Activated CD8-positive, alpha-beta memory T cell treated with anti-CD3 and anti-CD28 coated beads for 36 hours (primary cell): ENCODE data around the gene C2orf68. TPM values are rescaled to one million over a fixed set of nuclear protein-coding genes. Genes with fewer than 3 reads are reported as not detected.

ENCODE experiments used
- CTCF ChIA-PET: fragments of 350-600 bp; sonication (Branson Sonifier 250); formaldehyde crosslinking; loops from one replicate; lab custom pipeline; 2021; ENCODE audit warnings: antibody characterized with exemption; lab: Charles Lee
- POLR2A ChIA-PET: fragments of 350-600 bp; sonication (Branson Sonifier 250); formaldehyde crosslinking; loops from one replicate; lab custom pipeline; 2021; ENCODE audit warnings: antibody characterized with exemption; lab: Charles Lee
- total RNA-seq, 2 experiments: library from RNA; stranded (reverse); gene quantifications; one replicate each; pipeline ENCODE4 v1.2.3, GENCODE V29; 2021

The C2orf68 gene
- total RNA-seq, 2 experiments from 2014 or later: 23.7 to 27.0 TPM

DNA sequence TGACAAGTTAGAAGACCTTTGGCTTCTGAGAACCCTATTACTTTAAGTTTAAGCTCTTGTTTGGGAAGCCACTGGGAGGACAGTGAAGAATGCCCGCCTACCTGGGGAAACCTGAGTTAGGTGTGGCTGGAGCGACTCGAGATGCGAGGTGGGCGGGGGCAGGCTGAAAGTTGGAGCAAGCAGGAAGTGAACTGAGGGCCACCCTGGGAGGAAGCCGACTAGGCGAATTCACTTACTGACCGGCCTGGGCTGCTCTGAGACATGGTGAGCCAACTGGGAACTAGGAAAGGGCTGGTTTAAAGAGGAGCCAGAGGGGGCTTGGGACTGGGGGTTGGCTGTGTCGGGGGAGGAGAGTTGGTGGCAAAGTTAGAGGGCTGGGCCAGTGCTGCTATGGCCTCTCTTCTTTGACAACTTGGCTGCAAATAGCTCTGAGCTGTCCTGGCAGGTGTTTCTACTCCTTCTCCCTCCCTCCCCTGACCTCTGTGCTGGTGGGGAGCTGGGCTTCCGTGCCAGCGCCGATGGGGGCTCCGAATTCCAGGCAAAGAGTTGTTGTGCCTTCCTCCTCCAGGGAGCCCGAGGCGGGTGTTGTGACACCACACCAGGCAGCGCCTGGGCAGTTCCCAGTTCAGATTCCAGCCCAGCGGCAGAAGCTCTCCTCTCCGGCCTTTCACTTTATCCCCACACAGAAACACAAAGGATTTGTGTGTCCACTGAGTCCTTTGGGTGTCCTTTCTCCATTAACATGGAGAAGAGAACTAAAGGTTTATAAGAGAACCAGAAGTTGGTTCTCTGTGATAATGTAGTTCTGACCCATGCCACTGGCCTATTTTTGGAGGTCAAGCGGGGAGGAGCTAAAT, 34.3 kb downstream of the C2orf68 start, which contains the start of gene VAMP8:
VAMP8 (plus strand) TSS at position 201 of the 857 bp plus-strand sequence; CDS start at position 262, 61 bp downstream.
- CTCF ChIA-PET: interaction anchor here (0.6 to 2.5 kb wide), 5 partner anchors 10 to 470 kb away, joined by 3 to 7 read pairs (median 4); partner anchors contain the start of genes MAT2A and RNF181
- POLR2A ChIA-PET: interaction anchor here (0.6 to 0.8 kb wide), 2 partner anchors 14 to 28 kb away, joined by 3 to 5 read pairs; no protein-coding TSS in a partner anchor

GRCh38 chr2:85577063-85577385, 34.8 kb downstream of the C2orf68 start:
- ChIA-PET POLR2A (interaction anchor here (0.6 kb wide), 1 partner anchor 42 kb away, joined by 5 read pairs; no protein-coding TSS in a partner anchor), CTCF (interaction anchor here (0.7 to 2.5 kb wide), 4 partner anchors 11 to 471 kb away, joined by 3 to 7 read pairs (median 5); partner anchors contain the start of gene RNF181)

DNA sequence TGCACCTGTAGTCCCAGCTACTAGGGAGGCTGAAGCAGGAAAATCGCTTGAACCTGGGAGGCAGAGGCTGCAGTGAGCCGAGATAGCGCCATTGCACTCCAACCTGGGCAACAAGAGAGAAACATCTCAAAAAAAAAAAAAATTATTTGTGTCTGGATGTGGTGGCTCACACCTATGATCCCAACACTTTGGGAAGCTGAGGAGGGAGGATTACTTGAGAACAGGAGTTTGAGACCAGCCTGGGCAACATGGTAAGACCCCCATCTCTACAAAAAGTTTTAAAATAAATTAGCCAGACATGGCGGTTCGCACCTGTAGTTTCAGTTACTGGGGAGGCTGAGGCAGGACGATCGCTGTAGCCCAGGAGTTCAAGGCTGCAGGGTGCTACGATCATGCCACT, 36.1 kb downstream of the C2orf68 start:
- ChIA-PET CTCF (interaction anchor here (1.6 kb wide), 1 partner anchor 20 kb away, joined by 3 read pairs; the partner anchor contains the start of gene RNF181), POLR2A (interaction anchor here (0.6 kb wide), 2 partner anchors 14 to 26 kb away, joined by 3 to 5 read pairs; no protein-coding TSS in a partner anchor)

DNA sequence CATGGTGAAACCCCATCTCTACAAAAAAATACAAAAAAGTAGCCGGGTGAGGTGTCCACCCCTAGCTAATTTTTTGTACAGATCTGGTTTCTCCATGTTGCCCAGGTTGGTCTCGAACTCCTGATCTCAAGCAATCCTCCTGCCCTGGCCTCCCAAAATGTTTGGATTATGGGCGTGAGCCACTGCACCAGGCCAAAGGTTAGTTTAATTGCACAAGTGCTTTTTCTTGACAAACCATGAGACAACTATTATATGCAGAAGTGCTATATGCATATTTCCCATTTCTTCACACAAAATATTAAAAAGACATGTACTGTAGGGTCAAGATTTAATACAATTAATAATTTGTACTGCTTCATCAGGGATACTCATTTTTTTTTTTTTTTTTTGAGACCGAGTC, 45.6 kb downstream of the C2orf68 start:
- POLR2A ChIA-PET: interaction anchor here (0.7 kb wide), 1 partner anchor 1018 kb away, joined by 6 read pairs; no protein-coding TSS in a partner anchor
- CTCF ChIA-PET: no interaction called here

DNA sequence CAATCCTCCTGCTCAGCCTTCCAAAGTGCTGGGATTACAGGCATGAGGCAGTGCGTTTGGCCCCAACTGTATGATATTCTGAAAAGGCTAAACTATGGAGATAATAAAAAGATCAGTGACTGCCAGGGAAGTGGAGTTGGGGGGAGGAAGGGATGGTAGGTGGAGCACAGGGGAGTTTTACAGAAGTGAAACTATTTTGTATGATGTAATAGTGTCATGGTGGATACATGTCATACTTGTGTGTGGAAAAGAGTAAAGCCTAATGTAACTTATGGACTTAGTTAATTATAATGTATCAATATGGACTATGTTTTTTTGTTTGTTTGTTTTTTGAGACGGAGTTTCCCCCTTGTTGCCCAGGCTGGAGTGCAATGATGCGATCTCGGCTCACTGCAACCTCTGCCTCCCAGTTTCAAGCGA, 47.7 kb downstream of the C2orf68 start:
- CTCF ChIA-PET: no interaction called here

GRCh38 chr2:85561280-85562212, 50.3 kb downstream of the C2orf68 start, which contains the start of gene GGCX:
Gene GGCX (minus strand): TSS chr2:85561493. CDS start chr2:85561428, 65 bp downstream.
- CTCF ChIA-PET: interaction anchor here (0.6 to 3.3 kb wide), 8 partner anchors 10 to 124 kb away, joined by 3 to 15 read pairs (median 3); partner anchors contain the start of gene VAMP5
- POLR2A ChIA-PET: interaction anchor here (0.5 to 2.4 kb wide), 18 partner anchors 9 to 235 kb away, joined by 3 to 14 read pairs (median 4); partner anchors contain the start of genes C2orf68 and MAT2A

More for the DNA sequence above, 47.7 kb downstream of the C2orf68 start:
- POLR2A ChIA-PET: interaction anchor here (0.5 kb wide), 1 partner anchor 21 kb away, joined by 3 read pairs; no protein-coding TSS in a partner anchor

GRCh38 chr2:85560812-85561279, 51.0 kb downstream of the C2orf68 start:
- ChIA-PET POLR2A (interaction anchor here (0.6 to 2.4 kb wide), 9 partner anchors 9 to 122 kb away, joined by 3 to 14 read pairs (median 4); partner anchors contain the start of genes C2orf68 and MAT2A), CTCF (interaction anchor here (0.7 to 3.3 kb wide), 5 partner anchors 10 to 23 kb away, joined by 3 to 15 read pairs (median 3); partner anchors contain the start of gene VAMP5)

DNA sequence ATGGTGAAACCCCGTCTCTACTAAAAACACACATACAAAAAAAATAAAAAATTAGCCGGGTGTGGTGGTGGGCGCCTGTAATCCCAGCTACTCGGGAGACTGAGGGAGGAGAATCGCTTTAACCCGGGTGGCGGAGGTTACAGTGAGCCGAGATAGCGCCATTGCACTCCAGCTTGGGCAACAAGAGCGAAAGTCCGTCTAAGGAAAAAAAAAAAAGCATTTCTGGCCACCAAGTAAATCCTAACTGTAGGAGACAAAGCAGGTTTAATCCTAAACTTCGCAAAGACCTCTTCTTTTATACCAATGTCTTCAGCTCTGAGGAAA, 51.5 kb downstream of the C2orf68 start:
- CTCF ChIA-PET: interaction anchor here (0.7 to 3.3 kb wide), 4 partner anchors 9 to 22 kb away, joined by 3 to 15 read pairs (median 3); no protein-coding TSS in a partner anchor
- POLR2A ChIA-PET: interaction anchor here (0.7 to 2.4 kb wide), 6 partner anchors 8 to 122 kb away, joined by 3 to 14 read pairs (median 5); partner anchors contain the start of genes C2orf68 and MAT2A

DNA sequence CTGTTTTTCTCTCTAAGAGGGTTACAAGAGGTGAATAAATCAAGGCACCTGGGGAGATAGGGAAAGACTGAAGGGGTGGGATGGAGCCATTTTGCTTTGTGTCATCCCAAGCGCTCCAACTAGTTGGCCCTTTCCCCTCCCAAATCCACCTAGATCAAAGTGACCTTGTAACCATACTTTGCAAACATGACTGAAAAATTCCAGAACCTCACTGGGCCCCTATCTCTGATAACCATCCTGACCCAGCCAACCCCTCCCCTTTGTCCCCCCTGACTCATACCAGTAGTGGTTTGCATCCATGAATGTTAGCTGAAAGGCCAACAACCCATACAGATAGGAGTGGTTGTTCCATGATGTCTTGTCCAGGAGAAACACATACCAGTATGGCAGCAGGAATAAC, 53.7 kb downstream of the C2orf68 start:
- CTCF ChIA-PET: no interaction called here
- POLR2A ChIA-PET: no interaction called here

DNA sequence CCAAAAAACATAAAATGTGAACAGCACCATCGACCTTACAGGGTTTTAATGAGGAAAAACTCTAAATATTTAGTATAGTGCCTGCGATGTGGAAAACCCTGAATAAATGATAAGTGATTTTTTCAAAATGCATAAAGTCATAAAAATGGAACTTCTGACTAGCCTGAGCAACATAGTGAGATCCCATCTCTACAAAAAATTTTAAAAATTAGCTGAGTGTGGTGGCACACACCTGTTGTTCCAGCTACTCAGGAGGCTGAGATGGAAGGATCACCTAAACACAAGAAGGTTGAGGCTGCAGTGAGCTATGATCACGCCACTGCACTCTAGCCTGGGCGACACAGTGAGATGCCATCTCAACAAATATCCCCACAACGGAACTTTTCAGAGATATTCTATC, 54.7 kb downstream of the C2orf68 start:
- POLR2A ChIA-PET: interaction anchor here (1.3 to 1.6 kb wide), 2 partner anchors 18 to 38 kb away, joined by 5 read pairs; partner anchors contain the start of genes MAT2A and RNF181
- CTCF ChIA-PET: no interaction called here

Other genes with a start within 250 kb of the C2orf68 start
- gene CAPG, start 201.7 kb downstream of the C2orf68 start, total RNA-seq: 10 to 100 TPM; 23.4 to 23.7 TPM
- gene SH2D6, start 193.4 kb downstream of the C2orf68 start, total RNA-seq: under 1 TPM; 0.36 to 0.88 TPM
- gene MAT2A, start 72.9 kb downstream of the C2orf68 start, total RNA-seq: 100 to 1,000 TPM; 396 to 417 TPM
- gene GGCX, start 50.6 kb downstream of the C2orf68 start, total RNA-seq: 10 to 100 TPM; 23.2 to 24.1 TPM
- gene VAMP8, start 34.5 kb downstream of the C2orf68 start, total RNA-seq: 10 to 100 TPM; 86.8 to 96.8 TPM
- gene VAMP5, start 27.6 kb downstream of the C2orf68 start, total RNA-seq: 10 to 100 TPM; 24.4 to 25.7 TPM
- 100 to 1,000 TPM in 1 of 2 experiments, 10 to 100 TPM in 1; 98.9 to 104 TPM for gene RNF181, start 16.3 kb downstream of the C2orf68 start, total RNA-seq
- 1 to 10 TPM; 3.9 to 4.4 TPM for gene TMEM150A, start 9.4 kb downstream of the C2orf68 start, total RNA-seq
- 100 to 1,000 TPM; 105 to 110 TPM for gene USP39, start 4.1 kb upstream of the C2orf68 start, total RNA-seq
- not detected for gene SFTPB, start 56.1 kb upstream of the C2orf68 start, total RNA-seq
- 10 to 100 TPM; 18.6 to 22.1 TPM for gene GNLY, start 82.3 kb upstream of the C2orf68 start, total RNA-seq
- gene ATOH8, start 141.9 kb upstream of the C2orf68 start, total RNA-seq: not detected